Stimulated activated CD4-positive, alpha-beta T cell treated with anti-CD3 and anti-CD28 coated beads, TNF-alpha, amount 100 ng/mL, for 24 hours (primary cell): ENCODE data around the gene AP1M1.

Source experiments
- DNase-seq, 3 experiments: peaks; one replicate each; pipeline ENCODE4 v3.0.0-alpha.2; 2020; ENCODE audit warnings: low read depth in 3 of 3

The AP1M1 gene

DNA sequence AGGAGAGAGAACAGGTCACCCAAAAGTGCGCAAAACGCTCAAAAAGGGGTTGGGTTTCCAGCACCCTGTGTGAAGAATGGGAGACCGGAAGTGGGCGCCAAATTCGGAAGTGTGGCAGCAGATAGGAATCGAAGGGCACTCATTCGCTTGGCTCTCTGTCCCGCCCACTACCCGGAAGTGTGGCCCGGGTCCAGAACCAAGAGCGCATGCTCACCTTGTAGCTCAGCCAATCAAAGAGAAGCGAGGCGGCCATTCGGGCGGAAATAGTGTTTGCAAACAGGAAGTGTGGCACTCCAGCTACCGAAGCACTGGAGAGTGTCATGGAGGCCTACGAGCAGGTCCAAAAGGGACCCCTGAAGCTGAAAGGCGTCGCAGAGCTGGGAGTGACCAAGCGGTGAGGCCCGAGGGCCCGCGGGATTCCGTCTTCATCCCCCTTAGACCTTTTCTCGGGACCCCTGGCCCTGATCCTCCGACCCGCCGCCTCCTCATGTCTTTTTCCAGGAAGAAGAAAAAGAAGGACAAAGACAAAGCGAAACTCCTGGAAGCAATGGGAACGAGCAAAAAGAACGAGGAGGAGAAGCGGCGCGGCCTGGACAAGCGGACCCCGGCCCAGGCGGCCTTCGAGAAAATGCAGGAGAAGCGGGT is 12.5 kb upstream of the AP1M1 start, which contains the start of gene FAM32A:
TSS of gene FAM32A (plus strand) at position 288 of the 645 bp plus-strand sequence. CDS start at position 321, 33 bp downstream.
- DNase-seq = peak; percentile 97 to 99 (median 99)

DNA sequence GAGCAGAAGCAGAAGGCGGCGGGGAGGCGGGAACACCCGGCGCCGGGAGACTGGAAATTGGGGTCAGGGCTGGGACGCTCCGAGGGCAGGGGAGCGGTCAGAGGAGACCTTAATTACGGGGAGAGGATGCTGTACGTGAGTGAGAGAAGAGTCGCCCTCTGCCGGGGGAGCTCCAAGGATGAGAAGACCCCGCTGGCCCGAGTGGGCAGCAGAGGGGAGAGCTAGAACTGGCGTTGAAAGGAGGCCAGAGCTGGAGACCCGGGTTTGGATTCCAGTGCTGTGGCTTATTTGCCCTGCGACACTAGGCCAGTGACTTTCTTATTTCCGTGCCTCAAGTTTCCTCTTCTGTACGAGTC is 12.0 kb upstream of the AP1M1 start:
- DNase-seq = peak in 1 of 3 experiments; percentile 43

DNA sequence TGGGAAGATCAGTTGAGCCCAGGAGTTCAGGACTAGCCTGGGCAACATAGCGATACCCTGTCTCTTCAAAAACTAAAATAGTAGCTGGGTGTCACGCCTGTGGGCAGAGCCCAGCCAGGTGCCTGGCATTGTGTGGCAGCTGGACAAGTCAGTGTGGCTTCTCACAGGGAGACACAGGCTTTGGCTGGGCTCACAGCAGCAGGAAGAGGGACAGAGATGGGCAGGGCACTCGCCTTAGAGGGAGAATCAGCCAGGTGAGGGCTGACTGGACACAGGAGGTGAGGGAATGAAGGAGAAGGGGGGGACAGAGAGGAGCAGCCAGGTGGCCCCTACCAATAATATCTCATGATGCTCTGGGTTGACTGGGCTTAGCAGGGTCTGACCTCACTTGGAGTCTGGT is 9.2 kb upstream of the AP1M1 start:
- no peak for DNase-seq

DNA sequence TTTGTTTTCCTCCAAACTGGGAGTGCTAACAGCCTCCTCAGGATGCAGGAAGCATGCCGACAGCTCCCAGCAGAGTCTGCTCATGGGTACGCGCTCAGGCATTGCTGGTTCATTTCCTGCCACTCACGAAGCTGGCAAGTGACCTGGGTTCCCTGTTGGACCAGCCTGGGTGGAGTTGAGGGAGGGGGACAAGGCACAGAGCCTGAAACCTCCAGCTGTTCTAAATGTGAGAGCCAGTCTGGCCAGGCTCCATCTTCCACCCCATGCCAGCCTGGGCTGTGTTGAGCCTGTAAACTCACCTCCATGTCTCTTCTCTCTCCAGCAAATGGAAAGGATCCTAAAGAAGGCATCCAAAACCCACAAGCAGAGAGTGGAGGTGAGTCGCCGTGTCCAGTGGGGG is 7.5 kb upstream of the AP1M1 start:
- DNase-seq = no peak

DNA sequence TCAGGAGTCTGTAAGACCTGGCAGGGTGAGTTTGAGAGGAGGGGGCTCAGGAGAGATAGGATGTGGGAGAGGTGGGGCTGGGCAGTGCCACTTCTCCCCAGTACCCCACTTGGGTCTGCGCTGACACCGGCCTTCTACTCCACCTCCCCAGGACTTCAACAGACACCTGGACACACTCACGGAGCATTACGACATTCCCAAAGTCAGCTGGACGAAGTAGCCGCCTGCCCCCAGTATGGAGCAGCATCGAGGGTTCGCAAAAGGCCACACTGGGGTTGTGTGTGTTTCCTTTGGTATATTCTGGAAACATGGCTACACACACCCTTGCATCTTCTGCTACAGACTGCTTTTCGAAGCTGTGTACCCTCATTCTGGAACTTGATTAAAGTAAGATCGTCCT is 7.0 kb upstream of the AP1M1 start:
- no peak for DNase-seq

DNA sequence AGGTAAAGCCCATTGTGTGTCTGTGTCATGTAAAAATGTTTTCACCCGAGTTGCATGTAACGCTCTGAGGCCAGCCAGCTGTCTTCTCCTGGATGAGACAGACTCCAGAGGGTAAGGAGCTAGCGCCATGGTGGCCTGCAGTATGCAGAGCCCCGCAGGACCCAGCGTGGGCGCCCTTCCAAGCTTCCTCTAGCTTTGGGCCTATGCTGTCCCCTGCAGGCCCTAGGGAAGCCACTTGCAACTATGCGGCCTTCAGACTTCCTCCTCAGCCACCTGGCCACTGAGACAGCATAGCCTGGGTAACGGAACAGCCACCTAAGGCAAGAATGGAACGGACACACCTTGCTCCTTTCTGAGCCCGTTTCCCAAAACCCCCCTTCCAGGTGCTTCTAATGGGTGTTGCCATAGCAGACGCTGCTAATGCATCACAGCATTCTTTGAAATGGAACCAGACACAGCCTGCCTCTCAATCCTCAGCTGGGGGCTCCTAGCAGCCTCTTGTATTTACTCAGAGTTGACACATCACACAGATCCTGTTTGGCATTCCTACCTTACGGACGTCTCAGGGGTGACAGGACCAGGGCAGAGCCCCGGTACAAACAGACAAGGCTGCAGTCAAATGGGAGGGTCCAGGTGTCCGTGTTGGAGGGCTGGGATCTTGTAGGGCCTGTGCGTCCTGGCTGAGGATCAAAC is 6.3 kb upstream of the AP1M1 start:
- DNase-seq = no peak

DNA sequence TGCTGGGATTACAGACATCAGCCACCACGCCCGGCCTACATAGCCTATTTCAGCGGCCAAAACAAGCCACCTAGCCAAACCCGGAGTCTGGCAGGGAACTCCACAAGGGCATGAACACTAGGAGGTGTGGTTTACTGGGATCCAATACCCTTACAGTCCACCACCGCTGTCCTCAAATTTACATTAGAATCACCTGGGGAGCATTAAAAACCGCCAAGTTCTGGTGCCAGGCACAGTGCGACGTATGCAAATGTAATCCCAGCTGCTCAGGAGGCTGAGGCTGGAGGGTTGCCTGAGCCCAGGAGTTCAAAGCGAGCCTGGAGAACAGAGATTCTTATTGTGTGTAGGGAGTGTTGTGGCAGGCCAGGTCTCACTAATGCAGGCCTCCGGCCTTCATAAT is 4.2 kb upstream of the AP1M1 start:
- no peak for DNase-seq

DNA sequence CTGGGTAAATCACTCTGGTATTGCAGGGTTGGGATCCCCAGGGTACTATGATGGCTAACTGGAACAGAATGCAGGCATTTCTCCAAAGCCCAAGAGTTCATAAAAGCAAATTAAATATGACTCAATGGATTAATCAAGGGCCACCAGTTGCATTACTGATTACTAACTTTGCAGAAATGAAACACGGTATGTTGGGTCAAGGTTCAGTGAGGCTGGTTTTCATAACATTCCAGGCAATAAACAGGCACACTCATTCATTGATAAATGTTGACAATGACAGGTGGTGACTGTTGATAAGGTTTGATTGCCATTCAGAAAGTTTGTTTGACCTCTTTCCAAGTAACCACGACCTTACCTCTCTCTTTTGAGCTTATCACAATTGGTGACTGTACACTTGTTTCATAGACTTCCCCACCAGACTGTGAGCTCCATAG is 506 bp upstream of the AP1M1 start:
- DNase-seq = no peak

DNA sequence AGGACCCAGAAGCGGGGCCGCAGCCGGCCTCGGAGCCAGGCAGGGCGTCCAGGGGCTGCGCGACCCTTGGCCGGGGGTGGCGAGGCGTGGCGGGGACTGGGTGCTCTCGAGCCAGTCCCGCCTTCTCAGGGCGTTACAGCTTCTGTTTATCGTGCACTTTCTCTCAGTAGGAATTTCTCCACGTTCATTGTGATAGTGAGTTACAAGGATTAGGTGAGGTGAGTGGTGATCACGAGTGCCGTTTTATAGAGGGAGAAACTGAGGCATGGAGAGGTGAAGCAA is 600 bp downstream of the AP1M1 start:
- no peak for DNase-seq

DNA sequence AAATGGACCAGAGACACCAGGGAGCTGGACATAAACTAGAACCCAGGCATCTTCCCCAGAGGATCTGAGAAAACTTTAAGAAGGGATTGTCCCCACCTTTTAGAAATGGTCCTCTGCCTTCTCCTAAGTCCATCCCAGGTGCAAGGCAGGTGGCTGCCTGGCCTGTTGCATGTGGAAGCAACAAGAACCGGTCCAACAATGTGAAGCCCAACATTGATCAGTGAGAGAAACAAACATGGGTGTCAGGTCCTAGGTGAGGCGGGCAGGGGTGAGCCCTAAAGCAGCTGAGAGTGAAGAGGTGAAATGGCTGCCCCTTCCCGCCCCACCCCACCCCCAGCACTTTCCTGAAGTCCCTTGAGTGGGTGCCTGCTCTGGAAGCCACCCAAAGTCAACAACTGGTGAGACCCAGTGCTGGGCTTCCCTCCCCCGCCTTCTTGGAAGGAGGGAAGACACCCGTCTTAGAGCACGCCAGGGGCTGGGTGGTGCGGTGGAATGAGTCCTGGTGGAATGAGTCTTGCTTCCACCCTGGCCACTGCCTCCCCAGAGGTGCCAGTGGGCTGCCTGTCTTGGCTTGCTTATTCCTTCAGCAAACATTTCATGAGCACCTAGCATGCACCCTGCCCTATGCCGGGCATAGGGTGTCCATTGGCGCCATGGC is 1.7 kb downstream of the AP1M1 start:
- DNase-seq = no peak

DNA sequence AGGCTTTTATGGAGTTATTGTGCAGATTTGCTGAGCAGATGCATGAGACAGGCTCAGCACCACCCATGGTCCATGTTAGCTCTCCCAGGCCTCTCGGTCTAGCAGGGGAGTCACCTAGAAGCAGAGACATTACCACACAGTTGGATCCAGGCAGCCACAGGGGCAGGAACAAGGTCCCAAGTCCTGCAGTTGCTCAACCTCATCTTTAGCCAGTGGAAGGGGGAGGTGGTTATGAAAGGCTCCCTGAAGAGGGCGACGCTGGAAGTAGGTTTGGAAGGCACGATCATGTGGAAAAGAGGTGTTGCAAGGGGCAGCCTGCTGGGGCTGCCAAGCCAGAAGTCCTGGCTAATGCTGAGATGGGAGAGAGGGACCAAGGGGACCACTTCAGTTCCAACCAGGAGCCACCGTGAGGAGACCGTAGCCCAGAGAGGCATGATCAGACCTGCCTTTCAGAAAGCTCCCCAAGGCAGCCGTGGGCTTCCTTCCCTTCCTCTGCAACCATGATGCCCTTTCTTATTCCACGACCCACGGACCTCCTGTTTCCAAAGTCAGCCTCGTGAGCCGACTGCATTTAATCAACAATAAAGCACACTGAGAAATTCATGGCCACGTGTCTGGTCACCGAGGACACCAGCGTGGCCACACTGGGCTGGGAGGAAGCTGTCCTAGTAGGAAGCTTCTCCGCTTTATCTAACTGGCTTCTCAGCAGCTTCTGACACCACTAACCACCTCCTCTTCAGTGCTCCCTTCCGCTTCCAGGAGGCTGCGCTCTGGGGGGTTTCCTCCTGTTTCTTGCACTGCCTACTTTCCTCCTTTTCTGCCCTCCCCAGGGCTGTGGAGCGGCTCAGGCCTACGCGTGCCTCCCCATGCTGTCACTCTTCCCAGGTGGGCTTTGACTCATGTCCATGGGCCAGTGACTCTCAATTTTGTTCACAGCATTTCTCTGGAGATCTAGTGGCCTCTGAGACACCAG is 2.6 kb downstream of the AP1M1 start:
- DNase-seq = no peak

DNA sequence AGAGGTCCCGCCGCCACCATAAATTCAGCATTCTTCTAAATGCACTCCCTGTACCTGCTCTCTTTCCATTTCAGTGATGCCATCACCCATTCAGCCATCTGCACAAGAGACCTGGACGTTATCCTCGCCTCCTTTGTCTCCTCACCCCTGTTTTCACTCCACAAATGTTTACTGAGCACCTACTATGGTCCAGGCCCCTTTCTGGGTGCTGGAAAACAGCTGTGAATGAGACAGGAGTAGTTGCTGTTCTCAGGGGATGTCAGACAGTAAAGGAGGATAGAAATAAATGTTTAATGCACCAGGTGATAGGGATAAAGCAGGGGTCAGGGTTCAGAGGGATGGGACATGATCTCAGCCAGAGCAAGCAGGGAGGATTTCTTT is 3.3 kb downstream of the AP1M1 start:
- no peak for DNase-seq

DNA sequence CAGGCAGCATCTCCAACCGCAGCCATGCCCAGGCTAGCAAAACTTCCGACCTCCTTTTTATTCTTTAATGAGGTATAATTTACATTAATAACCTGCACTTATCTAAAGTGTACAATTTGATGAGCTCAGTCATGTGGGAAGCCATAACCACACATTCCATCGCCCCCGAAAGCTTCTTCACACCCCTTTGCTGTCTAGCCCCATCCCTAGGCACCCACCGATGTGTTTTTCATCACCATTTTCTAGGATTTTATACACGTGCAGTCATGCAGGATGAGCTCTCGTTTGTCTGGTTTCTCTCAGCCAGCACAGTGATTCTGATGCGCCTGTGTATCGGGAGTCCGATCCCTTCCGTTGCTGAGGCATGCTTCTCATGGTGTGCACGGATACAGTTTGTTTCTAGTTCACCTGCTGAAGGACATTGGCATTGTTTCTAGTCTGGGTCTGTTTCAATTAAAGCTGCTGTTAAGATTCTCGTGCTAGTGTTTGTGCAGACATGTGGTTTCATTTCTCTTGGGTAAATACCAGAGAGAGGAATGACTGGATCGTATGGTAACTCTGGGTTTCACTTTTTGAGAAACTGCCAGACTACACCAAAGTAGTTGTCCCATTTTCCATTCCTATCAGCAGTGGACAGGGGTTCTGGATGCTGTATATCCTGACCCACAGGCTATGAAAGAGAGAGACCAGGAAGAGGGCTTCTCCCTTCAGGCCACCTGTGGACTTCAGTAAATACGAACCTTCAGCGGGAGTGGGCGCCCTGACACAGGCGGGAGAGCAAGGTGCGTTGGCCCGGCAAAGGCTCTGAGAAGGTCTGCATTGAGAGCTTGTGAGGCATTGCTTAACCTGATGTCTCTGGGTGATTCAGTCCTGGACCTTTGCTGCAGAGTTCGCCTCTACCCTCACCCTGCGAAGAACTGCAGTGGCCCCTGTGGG is 4.9 kb downstream of the AP1M1 start:
- no peak for DNase-seq

DNA sequence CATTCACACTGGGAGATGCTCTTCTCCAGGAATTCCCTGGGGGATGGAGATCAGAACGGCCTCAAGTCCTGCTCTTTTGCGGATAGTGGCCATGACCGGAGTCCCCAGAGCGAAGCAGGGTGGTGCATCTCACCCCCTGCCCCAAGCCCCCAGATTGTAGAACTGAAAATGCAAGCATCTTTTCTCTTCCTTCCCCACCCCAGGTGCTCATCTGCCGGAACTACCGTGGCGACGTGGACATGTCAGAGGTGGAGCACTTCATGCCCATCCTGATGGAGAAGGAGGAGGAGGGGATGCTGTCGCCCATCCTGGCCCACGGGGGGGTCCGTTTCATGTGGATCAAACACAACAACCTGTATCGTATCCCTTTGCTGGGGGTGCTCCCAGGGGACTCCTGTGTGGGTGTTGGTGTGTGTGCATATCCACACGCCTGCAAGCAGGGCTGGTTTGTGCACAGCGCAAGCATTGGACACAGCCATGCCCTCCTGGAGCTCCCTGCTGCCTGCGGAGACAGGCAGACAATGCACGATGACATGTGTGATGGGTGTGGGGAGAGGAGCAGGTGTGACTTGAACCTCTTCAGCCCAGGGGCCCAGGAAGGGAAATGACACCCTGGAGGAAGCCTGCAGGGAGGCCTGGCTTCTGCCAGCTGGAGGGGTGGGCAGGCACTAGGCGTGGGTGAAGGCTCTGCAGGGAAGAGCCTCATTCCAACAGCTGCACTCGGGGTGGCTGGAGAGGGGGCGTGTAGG is 5.7 kb downstream of the AP1M1 start:
- DNase-seq = no peak

DNA sequence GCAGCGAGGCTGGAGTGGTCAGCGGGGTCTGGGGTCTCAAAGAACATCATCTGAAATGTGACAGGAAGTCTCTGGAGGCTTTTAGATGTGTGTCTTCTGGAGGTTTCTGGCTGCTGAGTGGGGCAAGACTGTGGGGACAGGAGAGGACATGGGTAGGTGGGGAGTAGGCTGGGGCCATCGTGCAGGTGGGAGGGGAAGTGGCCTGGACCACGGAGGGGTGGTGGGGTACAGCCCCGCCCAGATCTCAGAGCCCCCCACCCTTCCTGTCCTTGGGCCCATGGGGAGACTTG is 6.2 kb downstream of the AP1M1 start:
- no peak for DNase-seq

DNA sequence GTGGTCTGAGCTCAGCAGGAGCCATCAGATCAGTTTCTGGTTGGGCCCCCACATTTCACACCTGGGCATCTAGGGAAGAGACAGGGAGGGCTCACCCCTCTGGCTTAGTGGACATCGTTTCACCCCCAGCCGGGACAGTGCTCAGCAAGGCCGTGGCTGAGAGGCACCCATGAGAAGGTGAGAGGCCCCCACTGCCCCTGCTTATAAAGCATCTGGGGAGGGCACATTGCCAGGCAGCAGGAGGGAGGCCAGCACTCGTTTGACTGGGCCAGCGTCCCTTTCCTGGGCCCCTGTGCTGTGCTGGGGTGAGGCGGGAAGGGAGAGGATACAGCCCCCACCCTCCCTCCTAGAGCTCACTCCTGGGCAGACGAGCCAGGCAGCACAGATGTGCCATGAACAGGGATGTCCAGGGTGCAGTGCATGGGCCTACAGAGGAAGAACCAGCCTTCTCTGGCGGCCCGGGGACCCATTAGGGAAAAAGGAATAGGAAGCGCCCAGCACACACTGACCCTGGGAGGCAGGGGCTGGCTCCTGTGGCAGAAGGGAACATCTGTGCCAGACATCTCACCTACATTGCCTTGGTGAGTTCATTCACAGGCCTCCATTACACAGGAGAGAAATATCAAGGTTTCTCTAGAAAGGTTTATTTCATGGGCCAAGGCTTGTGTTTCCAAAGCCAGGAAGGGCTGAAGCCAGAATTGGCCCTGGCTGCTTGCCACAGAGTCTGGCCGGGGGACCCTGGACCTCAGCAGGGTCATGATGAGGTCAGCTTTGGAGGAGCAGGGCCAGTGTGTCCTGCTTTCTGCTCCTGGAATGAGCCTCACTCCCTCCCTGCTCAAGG is 7.7 kb downstream of the AP1M1 start:
- DNase-seq = no peak

DNA sequence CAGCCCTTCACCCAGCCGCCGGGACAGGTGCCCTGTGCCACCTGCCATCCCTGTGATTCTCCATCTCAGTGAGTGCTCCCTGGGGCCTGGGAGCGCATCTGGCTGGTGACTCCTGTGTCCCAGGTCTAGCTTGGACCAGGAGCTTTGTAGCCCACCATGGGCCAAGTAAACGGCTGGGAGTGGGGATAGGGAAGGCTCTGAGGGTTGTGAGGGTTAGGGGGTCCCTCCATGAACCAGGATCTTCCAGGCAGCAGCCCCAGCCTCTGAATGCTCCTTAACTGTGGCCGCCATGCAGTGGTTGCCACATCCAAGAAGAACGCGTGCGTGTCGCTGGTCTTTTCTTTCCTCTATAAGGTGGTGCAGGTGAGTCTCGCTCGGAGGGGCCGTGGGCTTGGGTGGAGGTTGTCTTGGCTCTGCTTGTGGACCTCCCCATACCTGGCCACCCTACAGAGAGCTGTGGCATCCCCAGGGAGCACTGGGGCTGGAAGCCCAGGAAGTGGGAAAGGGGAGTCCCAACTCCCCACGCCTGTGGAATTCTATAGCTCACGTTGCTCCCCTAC is 8.4 kb downstream of the AP1M1 start:
- DNase-seq = no peak

DNA sequence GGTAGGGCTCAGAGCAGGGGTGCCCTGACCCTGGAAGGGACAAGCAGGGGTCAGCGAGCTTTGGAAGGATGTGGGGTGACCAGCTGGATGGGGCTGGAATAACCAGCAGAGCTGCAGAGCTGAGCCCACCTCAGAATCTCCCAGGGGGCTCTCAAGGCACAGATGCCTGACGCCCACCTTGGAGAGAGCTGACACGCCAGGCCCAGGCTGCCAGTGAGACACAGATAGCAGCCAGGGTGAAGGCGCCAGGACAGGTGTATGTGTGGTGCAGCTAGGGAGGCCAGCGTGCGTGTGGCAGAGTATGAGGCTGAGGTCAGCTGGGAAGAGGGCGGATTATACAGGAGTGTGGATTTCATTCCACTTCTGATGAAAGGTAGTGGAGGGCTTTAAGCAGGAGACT is 8.9 kb downstream of the AP1M1 start:
- DNase-seq = no peak

DNA sequence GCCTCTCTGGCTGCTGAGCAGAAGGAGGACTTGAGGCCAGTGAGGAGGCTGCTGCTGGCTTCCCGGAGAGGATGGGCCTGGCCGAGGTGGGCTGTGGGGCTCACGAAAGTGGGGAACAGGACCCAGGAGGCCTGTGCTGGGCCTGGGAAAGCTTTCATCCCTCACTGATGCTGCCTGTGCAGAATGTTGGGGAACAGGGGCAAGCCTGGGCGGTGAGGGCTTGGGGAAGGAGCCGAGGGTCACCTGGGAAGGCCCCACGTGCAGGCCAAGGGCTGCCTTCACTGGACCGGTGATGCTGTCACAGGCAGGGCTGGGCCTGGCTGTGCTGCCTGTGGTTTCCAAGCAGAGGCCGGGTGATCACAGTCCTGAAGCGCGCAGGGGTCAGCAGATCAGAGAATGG is 9.4 kb downstream of the AP1M1 start:
- no peak for DNase-seq
